ENCODE results near the gene RPS5. TPM values are rescaled to one million over a fixed set of nuclear protein-coding genes. Genes with fewer than 3 reads are reported as not detected.

Gene RPS5
- total RNA-seq, 2 experiments from 2014 or later: 1,806 to 1,853 TPM

DNA sequence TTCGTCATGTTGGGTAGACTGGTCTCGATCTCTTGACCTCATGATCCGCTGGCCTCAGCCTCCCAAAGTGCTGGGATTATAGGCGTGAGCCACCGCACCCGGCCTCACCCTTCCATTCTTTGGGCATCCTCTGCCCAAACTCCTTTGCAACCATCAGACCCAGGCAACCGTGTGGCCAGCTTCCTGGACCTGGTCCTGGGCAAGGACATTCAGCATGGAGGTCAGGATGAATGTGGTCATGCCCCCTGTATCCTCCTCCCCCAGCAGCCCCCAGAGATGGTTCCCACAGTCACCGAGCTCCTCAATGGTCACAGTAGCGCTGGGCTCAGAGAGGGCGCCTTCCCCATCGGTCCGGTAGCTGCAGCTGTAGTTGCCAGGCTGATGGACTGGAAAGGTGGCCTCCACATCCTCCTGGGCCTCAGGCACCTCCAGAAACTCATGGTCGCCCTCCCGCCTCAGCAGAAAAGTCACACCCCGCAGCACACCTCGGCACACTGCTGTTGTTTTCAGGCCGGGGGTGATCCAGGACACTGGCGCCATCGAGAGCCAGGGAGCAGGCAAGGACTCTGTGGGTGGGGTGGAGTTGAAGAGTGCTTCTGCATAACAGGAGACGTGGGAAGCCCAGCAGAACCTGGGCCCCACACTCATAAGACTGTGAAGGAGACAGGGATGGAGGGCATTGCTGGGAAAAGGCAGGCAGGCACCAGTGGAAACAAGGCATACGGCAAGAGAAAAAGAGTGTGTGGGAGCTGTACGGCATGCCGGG lies 34.9 kb upstream of the RPS5 start:
- Mint-ChIP-seq H3K36me3 (ENCODE audit: low read depth) (peaks cover 9% of the 10 kb centered on the region), H3K9me3 (no peaks in the 10 kb centered on the region)
- CTCF ChIA-PET: no interaction called here

DNA sequence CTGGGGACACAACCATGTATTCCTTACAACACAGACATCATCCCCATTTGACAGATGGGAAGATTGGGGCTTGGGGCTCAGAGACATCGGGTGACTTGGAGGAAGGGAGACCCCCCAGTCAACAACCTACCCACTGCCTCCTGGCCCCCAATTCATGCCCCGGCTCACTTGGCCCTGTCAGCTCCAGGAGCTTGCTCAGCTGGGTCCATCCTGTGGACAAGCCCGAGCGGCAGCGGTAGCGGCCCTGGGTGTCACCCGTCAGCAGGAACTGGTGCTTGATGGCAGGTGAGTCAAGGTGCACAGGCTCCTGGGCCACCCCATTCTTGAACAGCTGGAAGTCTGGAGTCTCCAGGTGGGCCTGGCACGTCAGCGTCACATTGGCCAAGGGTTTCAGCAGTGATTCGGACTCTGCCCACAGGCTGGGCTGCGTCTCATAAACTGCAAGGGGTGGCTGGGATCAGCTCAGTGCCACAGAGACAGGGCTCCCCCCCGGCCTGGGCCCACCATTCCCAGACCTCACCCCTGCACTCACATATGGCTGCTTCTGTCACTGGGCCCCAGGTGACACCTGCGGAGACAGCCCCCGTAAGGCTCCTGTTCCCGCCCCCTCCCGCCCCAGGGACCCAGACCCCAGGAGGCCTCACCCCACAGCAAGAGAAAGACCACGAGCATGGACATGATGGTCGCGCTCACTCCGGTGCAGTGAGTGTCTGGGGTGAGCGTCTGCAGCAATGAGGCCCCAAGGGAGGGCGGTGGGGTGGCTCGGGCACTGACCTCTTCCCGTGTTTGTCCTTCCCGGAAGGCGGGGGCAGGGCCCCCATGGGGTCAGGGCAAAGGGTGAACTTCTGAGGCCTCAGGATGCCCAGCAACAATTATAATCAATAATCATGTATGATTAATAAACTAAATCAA lies 34.1 kb upstream of the RPS5 start, which contains the start of gene A1BG:
Gene A1BG (minus strand): TSS at position 733 of the 912 bp plus-strand sequence. CDS start 55 bp downstream, at position 678.
- peaks cover 9% of the 10 kb centered on the region for H3K36me3 Mint-ChIP-seq (ENCODE audit: low read depth)
- intact Hi-C loops (cut with micrococcal nuclease): no loop called here
- CTCF ChIA-PET: no interaction called here
- H3K4me1 Mint-ChIP-seq (ENCODE audit: low read depth): peaks cover 26% of the 10 kb centered on the region
- no peak within 1 kb of the TSS for H3K27ac Mint-ChIP-seq
- DNase-seq: no peak
- H3K4me3 Mint-ChIP-seq: no peak within 1 kb of the TSS
- H3K9me3 Mint-ChIP-seq: no peaks in the 10 kb centered on the region
- peaks cover 5% of the 10 kb centered on the region for H3K27me3 Mint-ChIP-seq (ENCODE audit: low read depth)

More for the DNA sequence above, 34.9 kb upstream of the RPS5 start:
- intact Hi-C loops (cut with micrococcal nuclease): no loop called here
- Mint-ChIP-seq H3K4me1 (ENCODE audit: low read depth) (peaks cover 27% of the 10 kb centered on the region), H3K27ac (no peak overlapping the region), H3K27me3 (ENCODE audit: low read depth) (peaks cover 5% of the 10 kb centered on the region), H3K4me3 (no peak overlapping the region)
- DNase-seq: no peak

DNA sequence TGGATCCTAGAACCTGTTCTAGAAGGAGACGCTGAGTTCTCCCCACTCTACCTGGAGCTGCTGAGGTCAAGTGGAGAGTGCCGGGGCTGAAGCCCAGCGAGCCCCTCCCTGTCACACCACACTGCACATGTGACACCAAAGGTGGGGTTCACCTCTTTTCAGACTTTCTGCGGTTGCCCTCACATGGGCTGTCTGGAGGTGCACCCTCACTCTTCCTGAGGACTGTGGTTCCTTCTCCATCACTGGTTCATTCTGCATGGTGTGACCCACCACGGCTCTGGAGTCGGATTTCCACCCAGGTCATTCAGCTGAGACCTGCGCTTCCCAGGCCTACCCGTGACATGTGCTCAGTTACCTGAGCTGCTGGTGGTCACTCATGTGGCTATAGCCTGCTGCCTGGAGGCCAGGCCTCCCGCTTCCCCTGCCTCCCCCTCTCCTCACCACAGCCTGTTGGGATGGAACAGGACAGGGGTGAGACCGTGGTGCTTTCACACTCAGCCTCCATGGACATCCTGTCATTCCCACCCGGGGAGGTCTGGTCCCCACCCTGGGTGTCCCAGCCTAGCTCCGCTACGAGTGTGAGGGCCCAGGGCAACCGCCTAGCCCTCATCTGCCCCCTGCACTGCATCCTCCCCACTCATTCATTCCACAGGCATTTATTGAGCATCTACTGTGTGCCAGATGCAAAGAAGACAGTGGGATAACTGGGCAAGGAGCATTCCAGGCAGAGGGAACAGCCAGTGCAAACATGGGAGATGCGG lies 33.2 kb upstream of the RPS5 start:
- no peak for DNase-seq
- no peak overlapping the region for H3K4me3 Mint-ChIP-seq
- CTCF ChIA-PET: no interaction called here
- peaks cover 5% of the 10 kb centered on the region for H3K27me3 Mint-ChIP-seq (ENCODE audit: low read depth)
- no peaks in the 10 kb centered on the region for H3K9me3 Mint-ChIP-seq
- H3K36me3 Mint-ChIP-seq (ENCODE audit: low read depth): peaks cover 9% of the 10 kb centered on the region
- peaks cover 20% of the 10 kb centered on the region for H3K4me1 Mint-ChIP-seq (ENCODE audit: low read depth)
- intact Hi-C loops (cut with micrococcal nuclease): no loop called here
- no peak overlapping the region for H3K27ac Mint-ChIP-seq

DNA sequence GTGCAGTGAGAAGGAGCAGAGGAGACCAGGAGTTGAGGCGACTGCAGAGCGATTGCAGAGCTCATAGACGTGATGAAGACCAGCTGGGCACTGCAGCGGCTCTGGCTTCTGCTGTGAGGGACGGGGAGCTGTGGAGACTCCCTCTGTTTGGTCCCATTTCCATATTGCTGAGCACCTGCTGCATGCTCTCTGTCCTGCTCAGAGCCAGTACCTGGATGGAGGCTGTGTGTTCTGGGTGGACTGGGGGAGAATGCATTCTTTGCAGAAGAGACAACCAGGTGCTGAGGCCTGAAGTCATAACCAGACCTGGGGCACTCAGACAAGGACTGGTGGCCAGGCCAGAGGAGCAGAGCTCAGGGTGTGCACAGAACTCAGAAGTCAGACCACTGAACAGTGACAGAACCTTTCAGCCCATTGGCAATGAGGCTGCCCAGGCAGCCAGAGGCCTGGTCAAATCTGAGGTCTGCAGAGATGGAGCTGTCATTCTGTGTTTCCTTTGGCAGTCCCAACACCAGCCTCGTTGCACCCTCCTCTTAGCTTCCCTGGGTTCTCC lies 32.5 kb upstream of the RPS5 start:
- Mint-ChIP-seq H3K36me3 (ENCODE audit: low read depth) (peaks cover 6% of the 10 kb centered on the region), H3K27me3 (ENCODE audit: low read depth) (peaks cover 4% of the 10 kb centered on the region), H3K27ac (no peak overlapping the region), H3K4me1 (ENCODE audit: low read depth) (peaks cover 17% of the 10 kb centered on the region), H3K9me3 (no peaks in the 10 kb centered on the region), H3K4me3 (no peak overlapping the region)
- DNase-seq: no peak
- intact Hi-C loops (cut with micrococcal nuclease): no loop called here
- CTCF ChIA-PET: no interaction called here

DNA sequence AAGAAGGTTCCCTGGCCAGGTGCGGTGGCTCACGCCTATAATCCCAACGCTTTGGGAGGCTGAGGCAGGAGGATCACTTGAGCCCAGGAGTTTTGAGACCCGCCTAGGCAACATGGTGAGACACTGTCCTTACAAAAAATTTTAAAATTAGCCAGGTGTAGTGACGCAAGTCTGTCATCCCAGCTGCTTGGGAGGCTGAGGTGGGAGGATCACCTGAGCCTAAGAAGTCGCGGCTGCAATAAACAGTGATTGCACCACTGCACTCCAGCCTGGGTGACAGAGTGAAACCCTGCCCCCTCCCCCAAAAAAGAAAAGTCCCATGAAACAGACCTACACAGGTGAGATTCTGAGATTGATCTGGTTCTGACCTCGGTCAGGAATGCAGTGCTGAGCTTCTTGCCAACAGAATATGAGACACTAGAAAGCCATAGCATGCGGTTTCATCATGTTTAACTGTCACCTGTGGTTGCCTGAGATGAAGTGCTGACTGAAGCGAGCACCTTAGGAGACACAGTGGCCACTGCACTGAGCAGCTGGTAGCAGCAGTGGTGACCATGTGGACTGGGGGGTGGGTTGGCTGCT lies 31.8 kb upstream of the RPS5 start:
- Mint-ChIP-seq H3K27ac (no peak overlapping the region), H3K36me3 (ENCODE audit: low read depth) (peaks cover 4% of the 10 kb centered on the region), H3K4me3 (no peak overlapping the region), H3K27me3 (ENCODE audit: low read depth) (peaks cover 2% of the 10 kb centered on the region), H3K4me1 (ENCODE audit: low read depth) (peaks cover 15% of the 10 kb centered on the region), H3K9me3 (no peaks in the 10 kb centered on the region)
- intact Hi-C loops (cut with micrococcal nuclease): no loop called here
- DNase-seq: no peak
- CTCF ChIA-PET: no interaction called here

DNA sequence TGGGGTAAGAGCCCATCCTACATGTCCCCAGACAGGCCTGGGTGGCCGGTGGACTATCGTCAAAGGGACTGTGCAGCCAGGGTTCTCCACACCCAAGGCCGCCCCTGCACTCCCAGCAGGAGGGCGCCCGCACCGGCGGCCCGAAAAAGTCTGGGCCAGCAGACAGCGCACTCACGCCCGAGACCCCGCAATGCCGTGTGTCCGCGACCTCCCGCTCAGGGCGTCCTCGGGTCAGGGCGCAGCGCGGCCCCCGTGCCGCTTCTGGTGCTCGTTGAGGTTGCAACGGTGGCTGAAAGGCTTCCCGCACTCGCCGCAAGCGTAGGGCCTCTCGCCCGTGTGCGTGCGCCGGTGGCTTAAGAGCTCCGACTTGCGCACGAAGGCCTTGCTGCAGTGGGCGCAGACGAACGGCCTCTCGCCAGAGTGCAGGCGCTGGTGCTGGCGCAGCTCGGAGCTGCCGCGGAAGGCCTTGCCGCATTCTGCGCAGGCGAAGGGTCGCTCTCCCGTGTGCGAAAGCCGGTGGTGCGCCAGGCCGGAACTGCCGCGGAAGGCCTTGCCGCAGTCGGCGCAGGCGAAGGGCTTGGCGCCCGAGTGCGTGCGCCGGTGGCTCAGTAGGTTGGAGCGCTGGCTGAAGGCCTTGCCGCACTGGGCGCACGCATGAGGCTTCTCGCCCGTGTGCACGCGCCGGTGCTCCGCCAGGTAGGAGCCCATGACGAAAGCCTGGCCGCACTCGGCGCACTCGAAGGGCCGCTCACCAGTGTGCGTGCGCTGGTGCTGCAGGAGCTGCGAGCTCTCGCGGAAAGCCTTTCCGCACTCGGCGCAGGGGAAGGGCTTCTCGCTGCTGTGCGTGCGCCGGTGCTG lies 30.9 kb upstream of the RPS5 start:
- Mint-ChIP-seq H3K4me1 (ENCODE audit: low read depth) (peaks cover 15% of the 10 kb centered on the region), H3K9me3 (no peaks in the 10 kb centered on the region), H3K27ac (no peak overlapping the region), H3K27me3 (ENCODE audit: low read depth) (peaks cover 2% of the 10 kb centered on the region), H3K36me3 (ENCODE audit: low read depth) (peaks cover 4% of the 10 kb centered on the region), H3K4me3 (peak overlapping the region; percentile 9)
- peak; percentile 32 for DNase-seq
- intact Hi-C loops (cut with micrococcal nuclease): no loop called here
- CTCF ChIA-PET: no interaction called here

DNA sequence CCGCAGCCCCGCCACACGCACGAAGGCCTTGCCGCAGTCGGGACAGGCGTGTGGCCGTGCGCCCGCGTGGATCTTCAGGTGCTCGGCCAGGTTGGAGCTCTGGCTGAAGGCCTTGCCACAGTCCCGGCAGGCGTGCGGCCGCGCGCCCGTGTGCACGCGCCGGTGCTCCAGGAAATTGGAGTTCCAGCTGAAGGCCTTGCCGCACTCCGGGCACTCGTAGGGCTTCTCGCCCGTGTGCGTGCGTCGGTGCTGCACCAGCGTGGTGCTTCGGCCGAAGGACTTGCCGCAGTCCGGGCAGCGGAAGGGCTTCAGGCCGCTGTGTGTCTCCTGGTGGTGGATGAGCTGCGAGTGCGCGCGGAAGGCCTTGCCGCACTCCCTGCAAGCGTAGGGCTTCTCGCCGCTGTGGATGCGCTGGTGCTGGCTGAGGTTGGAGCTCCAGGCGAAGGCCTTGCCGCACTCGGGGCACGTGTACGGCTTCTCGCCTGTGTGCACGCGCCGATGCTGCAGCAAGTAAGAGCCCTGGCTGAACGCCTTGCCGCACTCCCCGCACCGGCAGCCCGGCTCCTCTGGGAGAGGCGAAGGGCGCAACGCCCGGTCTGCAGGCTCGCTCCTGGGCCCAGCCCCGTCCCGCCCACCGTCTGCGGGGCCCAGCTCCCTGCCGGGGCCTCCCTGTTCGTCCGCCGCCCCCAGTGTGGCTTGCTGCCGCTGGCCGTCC lies 30.1 kb upstream of the RPS5 start:
- CTCF ChIA-PET: no interaction called here
- H3K36me3 Mint-ChIP-seq (ENCODE audit: low read depth): peaks cover 2% of the 10 kb centered on the region
- H3K9me3 Mint-ChIP-seq: no peaks in the 10 kb centered on the region
- no peaks in the 10 kb centered on the region for H3K27me3 Mint-ChIP-seq (ENCODE audit: low read depth)
- DNase-seq: no peak
- H3K4me3 Mint-ChIP-seq: no peak overlapping the region
- intact Hi-C loops (cut with micrococcal nuclease): no loop called here
- no peak overlapping the region for H3K27ac Mint-ChIP-seq
- peaks cover 17% of the 10 kb centered on the region for H3K4me1 Mint-ChIP-seq (ENCODE audit: low read depth)

DNA sequence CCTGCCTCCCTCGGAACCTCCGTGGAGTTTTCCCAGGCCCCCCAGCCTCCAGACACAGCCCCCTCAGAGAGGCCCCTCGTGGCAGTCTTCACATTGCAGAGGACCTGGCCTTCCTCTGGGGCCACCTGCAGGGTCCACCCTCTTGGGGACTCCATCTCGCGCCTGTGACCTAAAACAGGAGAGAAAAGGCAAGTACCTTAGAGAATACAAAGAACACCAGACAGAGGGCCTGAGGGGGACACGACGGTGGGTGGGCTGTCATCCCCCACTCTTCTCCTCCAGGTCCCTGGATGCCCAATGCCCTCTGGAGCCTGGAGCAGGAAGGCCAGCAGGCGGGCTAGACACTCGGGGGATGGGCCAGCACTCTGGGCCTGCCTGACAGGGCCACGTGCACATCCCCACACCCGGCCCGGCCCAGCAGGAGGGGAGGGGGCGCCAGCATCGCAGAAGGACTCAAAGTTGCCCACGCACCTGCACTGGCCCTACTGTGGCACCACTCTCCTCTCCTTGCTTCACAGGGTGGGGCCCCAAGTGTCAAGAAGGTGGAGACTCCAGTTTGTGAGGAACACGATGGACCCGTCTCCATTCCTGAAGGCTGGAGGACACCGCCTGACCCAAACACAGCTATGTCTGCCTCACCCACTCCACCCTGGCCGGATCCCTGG lies 29.5 kb upstream of the RPS5 start:
- CTCF ChIA-PET: no interaction called here
- Mint-ChIP-seq H3K4me1 (ENCODE audit: low read depth) (peaks cover 18% of the 10 kb centered on the region), H3K27me3 (ENCODE audit: low read depth) (no peaks in the 10 kb centered on the region), H3K4me3 (no peak overlapping the region), H3K9me3 (no peaks in the 10 kb centered on the region), H3K36me3 (ENCODE audit: low read depth) (no peaks in the 10 kb centered on the region), H3K27ac (no peak overlapping the region)
- intact Hi-C loops (cut with micrococcal nuclease): no loop called here
- no peak for DNase-seq

DNA sequence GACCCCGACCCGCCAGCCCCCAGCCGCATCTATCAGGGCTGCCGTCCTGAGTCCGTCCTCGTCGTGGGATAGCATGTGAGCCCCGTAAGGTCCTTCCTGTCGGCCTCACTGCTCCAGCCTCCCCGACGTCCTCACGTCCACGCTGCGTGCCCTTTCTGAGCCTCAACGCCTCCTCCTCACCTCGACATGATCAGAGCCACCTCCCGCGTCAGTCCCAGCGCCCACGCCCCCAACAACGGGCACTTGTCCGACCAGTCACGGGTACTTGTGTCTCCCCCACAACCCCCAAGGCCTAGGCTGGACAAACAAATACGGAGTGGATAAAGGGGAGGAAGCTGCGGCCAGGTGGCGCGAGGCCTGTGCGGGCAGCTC lies 25.2 kb upstream of the RPS5 start:
- no peaks in the 10 kb centered on the region for H3K36me3 Mint-ChIP-seq (ENCODE audit: low read depth)
- DNase-seq: peak; percentile 42
- no peaks in the 10 kb centered on the region for H3K9me3 Mint-ChIP-seq
- H3K27ac Mint-ChIP-seq: peak overlapping the region; percentile 87
- CTCF ChIA-PET: no interaction called here
- no peaks in the 10 kb centered on the region for H3K27me3 Mint-ChIP-seq (ENCODE audit: low read depth)
- peaks cover 11% of the 10 kb centered on the region for H3K4me1 Mint-ChIP-seq (ENCODE audit: low read depth)
- peak overlapping the region; percentile 93 for H3K4me3 Mint-ChIP-seq
- intact Hi-C loops (cut with micrococcal nuclease): loop anchor here (1.0 to 5.0 kb wide), 8 partner anchors 15 to 179 kb away; partner anchors contain the start of genes ZNF132, ZNF274, ZNF584 and ZNF8

DNA sequence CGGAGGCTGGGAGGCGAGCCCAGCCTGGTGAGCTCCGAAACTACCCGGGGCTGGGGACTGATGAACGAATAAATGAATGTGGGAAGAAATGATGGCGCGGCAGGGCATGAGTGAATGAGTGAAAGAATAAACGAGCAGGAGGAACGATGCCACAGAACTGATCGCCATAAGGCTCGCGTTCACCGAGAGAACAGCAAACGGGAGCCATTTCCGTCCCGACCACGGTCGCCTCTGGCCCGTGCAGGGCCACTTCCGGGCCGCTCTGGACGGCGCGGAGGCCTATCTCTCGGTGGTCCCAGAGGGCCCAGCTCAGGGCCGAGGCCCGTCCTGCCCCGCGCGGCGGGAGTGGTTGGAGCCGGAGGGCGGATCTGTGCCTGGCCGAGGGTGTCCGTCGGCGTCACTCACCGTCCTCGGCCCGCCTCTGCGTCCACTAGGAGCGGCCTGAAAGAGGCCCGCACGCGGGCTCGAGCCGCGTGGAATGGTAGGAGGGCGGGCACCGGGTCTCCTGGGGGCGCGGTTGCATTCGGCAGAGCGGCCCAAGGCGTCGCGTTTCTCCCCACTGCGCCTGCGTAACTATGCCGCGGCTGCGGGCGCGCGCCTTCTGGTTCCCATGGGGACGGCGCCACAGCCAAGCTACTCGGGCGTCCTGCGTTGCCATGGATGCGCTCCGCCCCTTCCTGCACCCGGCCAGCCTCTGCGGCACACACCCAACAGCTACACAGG lies 24.6 kb upstream of the RPS5 start, which contains the start of gene ZNF497:
Gene ZNF497 (minus strand): TSS at position 480 of the 723 bp plus-strand sequence. CDS start 5,116 bp downstream, outside the sequence.
- CTCF ChIA-PET: interaction anchor here (0.7 kb wide), 2 partner anchors 11 to 180 kb away, joined by 3 to 6 read pairs; no protein-coding TSS in a partner anchor
- peak within 1 kb of the TSS; percentile 93 for H3K4me3 Mint-ChIP-seq
- peak within 1 kb of the TSS; percentile 87 for H3K27ac Mint-ChIP-seq

More for the DNA sequence above, 24.6 kb upstream of the RPS5 start, which contains the start of gene ZNF497:
- H3K27me3 Mint-ChIP-seq (ENCODE audit: low read depth): no peaks in the 10 kb centered on the region
- no peaks in the 10 kb centered on the region for H3K36me3 Mint-ChIP-seq (ENCODE audit: low read depth)
- intact Hi-C loops (cut with micrococcal nuclease): loop anchor here (1.0 to 5.0 kb wide), 8 partner anchors 15 to 179 kb away; partner anchors contain the start of genes ZNF132, ZNF274, ZNF584 and ZNF8
- DNase-seq: peak; percentile 97
- H3K9me3 Mint-ChIP-seq: no peaks in the 10 kb centered on the region
- H3K4me1 Mint-ChIP-seq (ENCODE audit: low read depth): peaks cover 8% of the 10 kb centered on the region

All from activated naive CD4-positive, alpha-beta T cell treated with anti-CD3 and anti-CD28 coated beads for 36 hours (primary cell).